ENCODE results near the gene TSPAN5. TPM values are rescaled to one million over a fixed set of nuclear protein-coding genes. Genes with fewer than 3 reads are reported as not detected.

The TSPAN5 gene
- total RNA-seq, 4 donors from 2014 or later: 2.1 to 5.8 (median 3.8) TPM

DNA sequence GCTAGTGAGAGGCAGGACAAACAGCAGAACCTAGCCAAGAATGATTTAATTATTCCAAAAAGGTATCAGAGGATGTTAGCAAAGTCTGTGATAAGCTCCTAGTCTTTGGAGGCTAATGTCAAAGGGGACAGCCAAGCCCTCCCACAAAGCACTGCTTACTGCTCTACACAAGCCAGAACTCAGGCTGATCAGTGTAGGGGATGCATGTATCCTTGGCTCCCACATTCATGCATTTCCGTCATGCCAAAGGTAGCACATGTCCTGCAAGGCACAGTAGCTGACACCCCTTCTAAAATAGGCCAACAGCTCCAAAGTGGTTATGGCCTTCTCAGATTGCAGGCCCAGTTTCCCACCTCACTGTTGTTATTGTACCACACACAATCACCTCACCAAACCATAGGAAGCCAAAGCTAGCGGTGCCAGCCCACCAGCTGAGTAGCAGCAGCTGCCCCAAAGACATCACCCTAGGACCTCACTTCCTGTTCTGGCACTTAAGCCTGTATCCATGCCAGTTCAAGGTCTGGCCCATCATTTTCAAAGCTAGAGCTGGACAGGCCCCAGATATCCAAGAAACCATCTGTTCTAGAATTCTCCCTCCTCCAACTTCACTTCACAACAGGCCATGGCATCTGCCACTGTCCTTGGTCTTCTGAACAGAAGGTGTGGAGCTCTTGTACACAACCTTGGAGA, 40.9 kb downstream of the TSPAN5 start:
- H3K27me3 ChIP-seq: no peaks in the 10 kb centered on the region
- H3K9me3 ChIP-seq: no peaks in the 10 kb centered on the region
- H3K27ac ChIP-seq: no peak overlapping the region
- no peak for DNase-seq
- no peaks in the 10 kb centered on the region for H3K4me1 ChIP-seq
- no peak overlapping the region for H3K4me3 ChIP-seq
- H3K36me3 ChIP-seq: no peaks in the 10 kb centered on the region
- no peak for TF ChIP-seq POLR2A (IDR thresholded peaks at IDR 0.05)
- TF ChIP-seq, protein P1, sequence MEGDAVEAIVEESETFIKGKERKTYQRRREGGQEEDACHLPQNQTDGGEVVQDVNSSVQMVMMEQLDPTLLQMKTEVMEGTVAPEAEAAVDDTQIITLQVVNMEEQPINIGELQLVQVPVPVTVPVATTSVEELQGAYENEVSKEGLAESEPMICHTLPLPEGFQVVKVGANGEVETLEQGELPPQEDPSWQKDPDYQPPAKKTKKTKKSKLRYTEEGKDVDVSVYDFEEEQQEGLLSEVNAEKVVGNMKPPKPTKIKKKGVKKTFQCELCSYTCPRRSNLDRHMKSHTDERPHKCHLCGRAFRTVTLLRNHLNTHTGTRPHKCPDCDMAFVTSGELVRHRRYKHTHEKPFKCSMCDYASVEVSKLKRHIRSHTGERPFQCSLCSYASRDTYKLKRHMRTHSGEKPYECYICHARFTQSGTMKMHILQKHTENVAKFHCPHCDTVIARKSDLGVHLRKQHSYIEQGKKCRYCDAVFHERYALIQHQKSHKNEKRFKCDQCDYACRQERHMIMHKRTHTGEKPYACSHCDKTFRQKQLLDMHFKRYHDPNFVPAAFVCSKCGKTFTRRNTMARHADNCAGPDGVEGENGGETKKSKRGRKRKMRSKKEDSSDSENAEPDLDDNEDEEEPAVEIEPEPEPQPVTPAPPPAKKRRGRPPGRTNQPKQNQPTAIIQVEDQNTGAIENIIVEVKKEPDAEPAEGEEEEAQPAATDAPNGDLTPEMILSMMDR (IDR thresholded peaks at IDR 0.05): no peak

DNA sequence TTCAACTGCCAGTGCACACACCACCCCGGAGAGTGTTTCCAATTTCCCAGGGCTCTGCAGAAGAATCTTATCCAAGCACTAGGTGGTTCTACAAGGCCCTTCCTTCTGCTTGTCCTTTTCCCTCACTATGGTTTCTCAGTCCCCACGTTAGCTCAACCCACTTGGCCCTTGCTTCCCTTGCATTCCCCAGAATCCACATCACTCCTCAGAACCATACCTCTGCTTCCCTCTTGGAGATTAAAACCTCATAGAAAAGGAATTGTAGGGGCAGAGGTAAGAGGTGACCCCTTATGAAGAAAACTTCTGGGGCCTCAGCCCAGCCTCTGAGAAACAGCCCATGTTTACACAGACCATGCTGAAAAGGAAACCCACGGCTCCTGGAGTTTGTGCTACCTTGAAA, 42.4 kb downstream of the TSPAN5 start:
- no peak for DNase-seq
- no peak overlapping the region for H3K4me3 ChIP-seq
- no peaks in the 10 kb centered on the region for H3K27me3 ChIP-seq
- no peaks in the 10 kb centered on the region for H3K4me1 ChIP-seq
- TF ChIP-seq POLR2A (IDR thresholded peaks at IDR 0.05): no peak
- TF ChIP-seq, protein P1 (IDR thresholded peaks at IDR 0.05): no peak
- H3K36me3 ChIP-seq: no peaks in the 10 kb centered on the region
- no peaks in the 10 kb centered on the region for H3K9me3 ChIP-seq
- no peak overlapping the region for H3K27ac ChIP-seq

DNA sequence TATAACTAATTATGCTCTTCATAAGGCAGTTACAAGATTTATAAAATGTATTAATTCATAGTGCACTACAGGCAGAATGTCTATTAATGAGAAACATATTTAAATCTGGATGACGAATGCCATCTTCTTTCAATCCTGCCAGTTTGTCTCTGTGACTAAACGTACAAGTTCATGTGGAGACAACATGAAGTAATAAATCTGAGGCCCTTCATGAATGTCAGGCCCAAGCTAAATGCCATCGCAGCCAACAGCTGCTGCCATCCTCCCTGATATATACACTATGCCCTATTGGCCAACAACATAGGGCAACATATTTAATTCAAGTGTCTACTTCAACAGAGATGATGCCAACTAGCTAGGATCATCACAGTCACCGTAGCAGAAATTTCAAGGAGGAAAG, 43.7 kb downstream of the TSPAN5 start:
- H3K9me3 ChIP-seq: no peaks in the 10 kb centered on the region
- H3K4me1 ChIP-seq: no peaks in the 10 kb centered on the region
- TF ChIP-seq POLR2A (IDR thresholded peaks at IDR 0.05): no peak
- TF ChIP-seq, protein P1 (IDR thresholded peaks at IDR 0.05): no peak
- no peak overlapping the region for H3K4me3 ChIP-seq
- H3K36me3 ChIP-seq: no peaks in the 10 kb centered on the region
- DNase-seq: no peak
- no peaks in the 10 kb centered on the region for H3K27me3 ChIP-seq
- no peak overlapping the region for H3K27ac ChIP-seq

DNA sequence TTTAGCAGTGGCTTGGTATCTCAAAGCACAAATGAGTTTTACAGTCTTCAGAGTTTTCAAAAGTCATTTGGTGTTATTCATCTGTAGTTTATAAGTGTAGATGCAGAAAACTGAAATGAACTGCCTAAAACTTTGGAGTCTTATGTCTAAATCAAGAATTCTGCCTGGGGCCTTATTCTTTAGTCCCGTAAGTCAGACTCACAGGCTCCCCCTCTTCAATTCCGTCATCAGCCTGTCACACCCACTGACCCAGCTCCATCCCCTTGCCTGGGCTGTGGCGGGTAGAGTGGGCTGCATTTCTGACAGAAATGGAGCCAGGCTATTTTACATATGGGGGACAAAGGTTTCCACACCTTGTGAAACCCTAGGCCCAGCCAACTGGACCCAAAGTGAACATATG, 44.3 kb downstream of the TSPAN5 start:
- H3K4me3 ChIP-seq: no peak overlapping the region
- DNase-seq: no peak
- H3K9me3 ChIP-seq: no peaks in the 10 kb centered on the region
- H3K36me3 ChIP-seq: no peaks in the 10 kb centered on the region
- H3K4me1 ChIP-seq: no peaks in the 10 kb centered on the region
- no peak for TF ChIP-seq POLR2A (IDR thresholded peaks at IDR 0.05)
- TF ChIP-seq, protein P1 (IDR thresholded peaks at IDR 0.05): no peak
- H3K27ac ChIP-seq: no peak overlapping the region
- no peaks in the 10 kb centered on the region for H3K27me3 ChIP-seq

DNA sequence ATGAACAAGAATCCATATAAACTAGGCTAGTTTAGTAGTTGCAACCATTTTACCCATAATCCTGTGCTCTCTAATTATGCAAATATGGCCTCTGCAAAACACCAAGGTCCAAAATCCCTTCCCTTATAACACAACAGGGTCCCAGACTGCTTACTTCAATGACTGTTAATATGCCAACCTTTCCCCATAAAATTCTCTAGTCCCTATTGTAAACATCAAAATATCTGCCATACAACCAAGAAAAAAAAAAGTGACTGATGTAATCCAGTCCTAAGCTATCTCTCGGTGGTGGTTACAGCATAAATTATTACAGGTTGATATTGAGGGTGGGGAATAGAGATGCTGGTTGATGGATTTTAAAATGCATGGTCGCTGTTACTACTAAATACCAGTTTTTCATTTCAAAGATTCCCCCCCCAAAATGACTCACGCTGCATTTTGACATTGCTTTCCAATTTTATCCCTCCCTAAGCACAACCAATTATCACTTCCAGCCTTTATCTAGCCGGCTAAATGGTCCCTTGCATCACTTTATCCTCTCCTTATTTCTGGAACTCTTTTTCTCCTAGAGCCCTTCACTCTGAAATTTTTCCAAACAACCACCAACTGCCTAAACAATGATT, 44.8 kb downstream of the TSPAN5 start:
- Histone ChIP-seq H3K4me3 (no peak overlapping the region), H3K27ac (no peak overlapping the region), H3K27me3 (no peaks in the 10 kb centered on the region), H3K36me3 (no peaks in the 10 kb centered on the region), H3K9me3 (no peaks in the 10 kb centered on the region), H3K4me1 (no peaks in the 10 kb centered on the region)
- no peak for DNase-seq
- TF ChIP-seq POLR2A (IDR thresholded peaks at IDR 0.05): no peak
- TF ChIP-seq, protein P1 (IDR thresholded peaks at IDR 0.05): no peak
